AG08396 (cell line): Measurements from ENCODE around the gene SEPTIN8.
"Not testable (repeated sequence)": the region's sequence is repeated elsewhere in the genome, so short reads cannot be mapped to it uniquely, and the experiment has no call there.

Experiments
- DNase-seq: peaks from one replicate; pipeline ENCODE4 v3.0.0; 2012; ENCODE audit warnings: low spot score, mixed read lengths

Gene SEPTIN8

DNA sequence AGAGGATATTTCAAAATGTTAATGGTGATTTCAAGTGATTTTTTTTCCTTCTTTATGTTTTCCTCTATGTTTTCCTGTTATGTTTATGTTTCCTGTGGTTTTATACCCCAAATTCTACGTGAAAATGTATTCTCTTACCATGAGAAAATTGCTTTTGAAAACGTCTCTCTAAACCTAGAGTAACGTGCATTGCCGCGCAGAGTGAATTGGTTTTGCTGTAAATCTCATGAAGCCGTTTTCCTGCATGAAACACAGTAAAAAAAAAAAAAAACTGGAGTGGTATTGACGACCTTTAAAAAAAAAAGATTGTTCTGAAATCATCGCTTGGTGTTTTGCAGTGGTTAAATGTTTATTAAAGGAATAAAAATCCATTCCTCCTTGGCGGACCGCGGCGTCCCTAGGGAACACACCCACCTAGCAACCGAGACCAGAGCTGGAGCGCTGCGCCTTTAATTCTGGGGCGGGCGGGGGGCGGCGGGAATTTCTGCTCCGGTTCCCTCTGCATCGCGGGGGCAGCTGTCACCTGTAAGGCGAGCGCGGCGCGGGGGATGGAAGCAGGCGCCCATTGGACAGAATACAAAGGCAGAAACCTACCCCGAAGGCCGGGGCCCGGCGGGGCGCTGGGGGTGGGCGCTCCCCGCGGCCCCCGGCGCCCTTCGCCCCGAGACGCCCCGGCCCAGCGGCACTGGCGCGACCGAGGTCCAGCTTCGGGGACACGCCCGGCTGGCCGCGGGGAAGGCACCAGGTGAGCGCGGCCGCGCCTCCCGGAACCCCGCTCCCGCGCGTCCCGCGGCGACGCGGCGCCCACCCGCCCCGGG is 36.0 kb upstream of the SEPTIN8 start, which contains the start of gene SOWAHA:
TSS of gene SOWAHA (plus strand) at position 522 of the 818 bp plus-strand sequence. CDS start 320 bp downstream, outside the sequence.
- no peak for DNase-seq

DNA sequence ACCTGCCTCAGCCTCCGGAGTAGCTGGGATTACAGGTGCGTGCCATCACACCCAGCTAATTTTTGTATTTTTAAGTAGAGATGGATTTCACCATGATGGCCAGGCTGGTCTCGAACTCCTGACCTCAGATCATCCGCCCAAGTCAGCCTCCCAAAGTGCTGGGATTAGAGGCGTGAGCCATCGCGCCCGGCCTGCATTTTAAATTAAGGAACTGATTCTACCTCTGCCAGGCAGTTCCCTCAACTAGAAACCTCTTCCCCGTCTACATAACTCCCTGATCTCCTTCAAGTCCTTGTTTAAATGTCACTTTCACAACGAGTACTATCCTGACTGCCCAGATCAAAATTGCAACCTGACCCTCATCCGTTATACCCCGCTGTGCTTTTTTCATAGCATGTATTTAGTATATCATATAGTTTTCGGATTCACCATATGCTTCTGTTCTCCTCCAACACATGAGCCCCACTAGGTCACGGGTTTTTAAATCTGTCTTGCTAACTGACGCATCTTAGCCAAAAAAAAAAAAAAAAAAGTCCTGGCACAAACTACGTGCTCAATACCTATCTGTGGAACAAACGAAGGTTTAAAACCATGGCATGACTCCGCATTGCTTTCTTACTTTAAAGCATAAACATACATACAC is 35.2 kb upstream of the SEPTIN8 start:
- no peak for DNase-seq

DNA sequence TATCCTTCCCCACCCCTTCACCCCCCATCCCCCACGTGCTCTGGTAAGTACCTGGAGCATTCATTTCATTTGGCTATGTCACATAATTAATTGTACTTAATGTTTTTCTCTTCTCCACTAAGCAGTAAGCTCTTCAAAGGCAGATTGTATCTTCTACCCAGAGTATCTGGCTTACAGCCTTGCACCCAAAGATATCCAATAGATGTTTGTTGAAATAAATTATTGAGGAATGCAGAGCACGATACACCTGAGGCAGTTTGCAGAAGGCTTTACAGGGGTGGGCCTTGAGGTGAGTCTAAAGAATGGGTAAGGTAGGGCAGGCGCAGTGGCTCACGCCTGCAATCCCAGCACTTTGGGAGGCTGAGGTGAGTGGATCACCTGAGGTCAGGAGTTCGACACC is 33.6 kb upstream of the SEPTIN8 start:
- no peak for DNase-seq

DNA sequence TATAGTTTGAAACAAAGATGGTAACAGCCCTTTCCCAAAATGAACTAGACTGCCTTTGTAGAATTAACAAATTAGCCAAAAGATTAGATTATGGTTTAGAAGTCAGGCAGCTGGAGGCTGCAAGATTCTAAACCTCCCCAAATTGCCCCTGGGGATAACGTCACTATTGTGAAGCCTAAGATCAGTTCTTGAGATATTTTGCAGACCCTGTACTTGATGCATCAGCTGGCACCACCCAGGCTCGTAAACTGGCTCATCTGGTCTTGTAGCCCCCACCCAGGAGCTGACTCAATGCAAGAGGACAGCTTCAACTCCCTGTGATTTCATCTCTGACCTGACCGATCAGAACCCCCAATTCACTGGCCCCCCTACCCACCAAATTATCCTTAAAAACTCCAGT is 31.8 kb upstream of the SEPTIN8 start:
- DNase-seq = no peak

DNA sequence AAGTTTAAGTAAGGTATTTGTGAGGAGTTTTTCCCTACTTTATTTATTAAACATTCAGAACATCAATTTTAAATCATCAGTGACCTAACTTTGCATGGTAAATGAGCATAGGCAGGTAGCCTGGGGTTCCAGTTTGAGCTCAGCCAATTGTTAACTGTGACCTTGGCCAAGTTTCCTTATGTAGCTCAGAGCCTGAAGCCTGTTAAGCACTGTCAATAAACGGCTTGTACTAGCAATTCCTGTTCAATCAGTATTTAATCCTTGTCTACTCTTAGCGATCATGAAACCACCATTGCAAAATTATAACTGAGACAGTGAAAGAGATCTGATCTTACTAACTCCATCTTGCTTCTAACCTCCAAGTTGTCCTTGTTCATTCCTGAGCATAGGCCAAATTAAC is 31.4 kb upstream of the SEPTIN8 start:
- no peak for DNase-seq

DNA sequence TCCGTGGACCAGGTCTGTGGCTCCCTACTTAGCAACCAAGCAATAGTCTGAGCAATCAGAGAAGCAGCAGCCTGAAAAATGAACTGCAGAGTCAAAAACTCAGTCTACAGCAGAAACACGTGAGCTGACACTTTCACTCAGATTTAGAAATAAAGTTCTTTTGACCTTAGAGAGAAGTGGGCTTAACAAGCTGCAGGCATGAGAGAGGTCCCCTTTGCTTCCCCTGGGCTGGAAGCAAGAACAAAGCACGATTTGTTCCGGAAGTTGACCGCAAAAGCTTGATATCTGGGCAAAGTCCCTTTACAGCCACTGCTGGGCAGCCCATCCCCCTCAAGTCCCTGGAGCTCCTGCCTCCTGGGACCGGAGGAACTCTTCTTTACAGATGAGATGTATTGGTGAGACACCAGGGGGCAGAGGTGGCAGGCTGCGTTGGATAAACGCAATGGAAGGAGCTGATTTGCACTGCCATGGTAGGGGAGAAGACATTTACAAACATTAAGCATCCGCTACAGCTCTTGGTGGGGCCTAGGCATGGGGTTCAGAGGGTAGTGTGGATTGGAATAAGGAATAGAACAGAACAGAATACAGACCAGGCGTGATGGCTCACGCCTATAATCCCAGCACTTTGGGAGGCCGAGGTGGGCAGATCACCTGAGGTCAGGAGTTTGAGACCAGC is 30.3 kb upstream of the SEPTIN8 start:
- no peak for DNase-seq

DNA sequence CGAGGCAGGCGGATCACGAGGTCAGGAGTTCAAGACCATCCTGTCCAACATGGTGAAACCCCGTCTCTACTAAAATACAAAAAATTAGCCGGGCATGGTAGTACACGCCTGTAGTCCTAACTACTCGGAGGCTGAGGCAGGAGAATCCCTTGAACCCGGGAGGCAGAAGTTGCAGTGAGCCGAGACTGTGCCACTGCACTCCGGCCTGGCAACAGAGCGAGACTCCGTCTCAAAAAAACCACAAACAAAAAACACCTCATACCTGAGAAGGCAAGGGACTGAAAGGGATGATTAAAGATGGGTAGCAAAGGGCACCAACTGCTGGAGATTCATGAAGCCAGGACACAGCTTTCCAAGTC is 29.7 kb upstream of the SEPTIN8 start:
- not testable (repeated sequence) for DNase-seq

DNA sequence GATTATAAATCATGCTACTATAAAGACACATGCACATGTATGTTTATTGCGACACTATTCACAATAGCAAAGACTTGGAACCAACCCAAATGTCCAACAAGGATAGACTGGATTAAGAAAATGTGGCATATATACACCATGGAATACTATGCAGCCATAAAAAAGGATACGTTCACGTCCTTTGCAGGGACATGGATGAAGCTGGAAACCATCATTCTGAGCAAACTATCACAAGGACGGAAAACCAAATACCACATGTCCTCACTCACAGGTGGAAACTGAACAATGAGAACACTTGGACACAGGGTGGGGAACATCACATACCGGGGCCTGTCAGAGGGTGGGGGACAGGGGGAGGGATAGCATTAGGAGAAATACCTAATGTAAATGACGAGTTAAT is 28.8 kb upstream of the SEPTIN8 start:
- not testable (repeated sequence) for DNase-seq

DNA sequence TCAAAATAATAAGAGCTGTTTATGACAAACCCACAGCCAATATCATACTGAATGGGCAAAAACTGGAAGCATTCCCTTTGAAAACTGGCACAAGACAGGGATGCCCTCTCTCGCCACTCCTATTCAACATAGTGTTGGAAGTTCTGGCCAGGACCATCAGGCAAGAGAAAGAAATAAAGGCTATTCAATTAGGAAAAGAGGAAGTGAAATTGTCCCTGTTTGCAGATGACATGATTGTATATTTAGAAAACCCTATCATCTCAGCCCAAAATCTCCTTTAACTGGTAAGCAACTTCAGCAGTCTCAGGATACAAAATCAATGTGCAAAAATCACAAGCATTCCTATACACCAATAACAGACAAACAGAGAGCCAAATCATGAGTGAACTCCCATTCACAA is 27.2 kb upstream of the SEPTIN8 start:
- DNase-seq = not testable (repeated sequence)

DNA sequence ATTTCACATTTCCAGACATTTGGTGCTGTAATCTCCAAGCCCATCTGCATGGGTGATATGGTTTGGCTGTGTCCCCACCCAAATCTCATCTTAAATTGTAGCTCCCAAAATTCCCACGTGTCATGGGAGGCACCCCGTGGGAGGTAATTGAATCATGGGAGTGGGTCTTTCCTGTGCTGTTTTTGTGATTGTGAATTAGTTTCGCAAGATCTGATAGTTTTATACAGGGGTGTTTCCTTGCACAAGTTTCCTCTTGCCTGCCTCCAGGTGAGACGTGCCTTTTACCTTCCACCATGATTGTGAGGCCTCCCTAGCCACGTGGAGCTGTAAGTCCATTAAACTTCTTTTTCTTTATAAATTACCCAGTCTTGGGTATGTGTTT is 25.6 kb upstream of the SEPTIN8 start:
- not testable (repeated sequence) for DNase-seq

DNA sequence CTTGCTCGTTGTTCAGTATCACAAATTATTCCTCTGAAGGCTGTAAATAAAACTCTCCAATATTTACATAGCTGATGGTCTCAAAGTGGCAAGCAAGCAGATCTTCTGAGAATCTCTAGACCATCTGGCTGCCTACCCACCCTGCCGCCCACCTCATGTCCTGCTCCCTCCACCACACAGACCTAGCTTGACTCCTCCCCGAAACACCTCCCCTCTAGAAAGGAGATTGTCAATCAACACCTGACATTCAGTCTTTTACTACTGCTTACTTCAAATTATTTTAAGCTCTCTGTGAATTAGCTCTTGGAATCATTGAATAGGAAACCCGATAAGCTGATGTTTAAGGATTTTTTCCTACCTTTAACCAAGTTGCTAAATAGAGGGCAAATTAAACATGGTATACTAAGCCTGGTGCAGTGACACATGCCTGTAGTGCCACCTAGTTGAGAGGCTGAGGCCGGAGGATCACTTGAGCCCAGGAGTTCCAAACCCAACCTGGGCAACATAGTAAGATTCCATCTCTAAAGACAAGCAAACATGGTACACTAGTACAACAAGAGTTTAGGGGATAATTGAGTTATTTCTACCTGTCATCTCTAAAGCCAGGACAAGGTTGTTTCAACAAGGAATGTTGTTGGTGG is 25.1 kb upstream of the SEPTIN8 start:
- no peak for DNase-seq

DNA sequence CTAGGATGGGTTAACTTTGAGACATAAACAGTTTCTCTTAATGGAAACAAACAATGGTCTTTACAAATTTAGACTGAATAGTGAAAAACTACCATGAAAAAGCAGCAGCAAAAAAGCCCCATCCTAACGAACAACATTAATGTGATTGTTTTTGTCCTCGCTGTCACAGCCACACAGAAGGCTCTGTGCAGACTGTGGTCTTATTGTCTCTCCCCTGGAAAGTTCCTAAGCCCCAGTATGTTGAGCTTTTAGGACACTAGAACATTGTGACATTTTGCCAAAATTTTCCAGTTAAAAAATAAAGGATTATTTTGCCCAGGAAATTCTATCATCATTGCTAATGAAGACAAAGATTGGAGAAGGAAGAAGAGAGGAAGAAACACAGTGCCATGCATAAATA is 23.5 kb upstream of the SEPTIN8 start:
- DNase-seq = no peak

DNA sequence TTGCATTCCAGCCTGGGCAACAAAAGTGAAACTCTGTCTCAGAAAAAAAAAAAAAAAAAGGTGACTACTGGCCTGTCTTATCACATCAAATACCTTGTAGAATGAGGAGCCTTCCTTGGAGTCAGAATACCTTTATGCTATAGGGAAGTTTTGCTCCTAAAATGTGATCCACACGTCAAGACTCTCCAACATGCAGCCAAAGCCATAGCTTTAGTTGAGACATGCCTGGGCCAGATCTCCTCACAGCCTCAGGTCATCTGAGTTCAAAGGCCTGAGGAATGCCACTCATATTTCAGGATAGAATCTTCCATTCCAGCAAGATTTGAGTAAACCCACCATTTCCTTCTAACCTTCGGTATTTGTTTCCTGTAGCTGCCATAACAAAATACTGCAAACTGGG is 22.4 kb upstream of the SEPTIN8 start:
- no peak for DNase-seq

DNA sequence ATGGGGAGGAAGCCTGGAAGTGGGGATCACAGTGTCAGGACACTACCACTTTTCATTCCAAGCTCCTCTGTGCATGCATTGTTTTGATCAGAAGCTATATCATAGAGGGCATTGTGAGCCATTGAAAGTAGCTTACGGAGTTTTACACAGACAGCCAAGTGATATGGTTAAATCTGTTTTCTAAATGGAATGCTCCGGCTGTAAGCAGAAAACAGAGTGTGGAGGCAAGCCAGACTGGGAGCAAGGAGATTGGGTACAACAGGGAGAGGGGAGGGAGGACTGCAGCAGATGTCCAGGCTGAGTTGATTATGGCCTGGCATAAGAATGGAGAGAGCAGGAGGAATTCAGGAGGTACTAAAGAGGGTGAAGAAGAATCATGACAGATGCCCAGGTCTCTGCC is 20.6 kb upstream of the SEPTIN8 start:
- DNase-seq = no peak

DNA sequence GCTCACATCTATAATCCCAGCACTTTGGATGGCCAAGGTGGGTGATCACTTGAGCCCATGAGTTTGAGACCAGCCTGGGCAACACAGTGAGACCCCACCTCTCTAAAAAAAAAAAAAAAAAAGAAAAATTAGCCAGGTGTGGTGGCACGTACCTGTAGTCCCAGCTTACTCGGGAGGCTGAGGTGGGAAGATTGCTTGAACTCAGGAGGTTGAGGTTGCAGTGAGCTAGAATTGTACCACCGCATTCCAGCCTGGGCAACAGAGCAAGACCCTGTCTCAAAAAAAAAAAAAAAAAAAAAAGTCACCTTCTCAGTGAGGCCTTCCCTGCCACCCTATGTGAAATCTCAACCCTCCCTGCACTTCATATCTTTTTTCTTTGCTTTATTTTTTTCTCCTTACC is 14.0 kb upstream of the SEPTIN8 start:
- no peak for DNase-seq

DNA sequence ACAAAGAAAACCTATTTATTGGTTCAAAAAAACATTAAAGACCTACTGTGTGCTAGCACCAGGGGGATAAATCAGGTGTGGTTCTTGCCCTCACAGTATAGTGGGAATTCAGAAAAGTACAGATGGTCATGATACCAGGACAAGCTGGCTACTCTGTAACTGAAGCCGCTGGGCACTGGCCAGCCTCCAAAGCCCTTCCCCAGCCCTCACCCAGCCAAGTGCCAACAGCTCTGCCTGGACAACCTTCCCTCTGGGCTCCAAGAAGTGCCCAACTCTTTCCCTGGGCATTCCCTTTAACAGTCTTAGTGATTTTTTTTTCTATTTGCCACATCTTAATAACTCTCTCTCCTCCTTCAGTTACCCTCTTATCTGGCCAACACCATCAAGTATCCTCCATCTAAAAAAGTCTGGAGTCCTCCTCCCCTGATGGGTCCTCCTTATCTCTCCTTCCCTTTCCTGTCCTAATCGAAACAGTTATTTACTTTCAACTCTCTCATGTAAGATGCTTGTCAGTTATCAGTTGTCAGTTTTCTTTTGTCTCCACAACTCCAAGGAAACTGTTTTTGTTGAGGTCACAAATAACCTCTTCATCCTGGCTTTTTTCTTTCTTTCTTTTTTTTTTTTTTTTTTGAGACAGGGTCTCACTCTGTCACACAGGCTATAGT is 13.3 kb upstream of the SEPTIN8 start:
- no peak for DNase-seq

DNA sequence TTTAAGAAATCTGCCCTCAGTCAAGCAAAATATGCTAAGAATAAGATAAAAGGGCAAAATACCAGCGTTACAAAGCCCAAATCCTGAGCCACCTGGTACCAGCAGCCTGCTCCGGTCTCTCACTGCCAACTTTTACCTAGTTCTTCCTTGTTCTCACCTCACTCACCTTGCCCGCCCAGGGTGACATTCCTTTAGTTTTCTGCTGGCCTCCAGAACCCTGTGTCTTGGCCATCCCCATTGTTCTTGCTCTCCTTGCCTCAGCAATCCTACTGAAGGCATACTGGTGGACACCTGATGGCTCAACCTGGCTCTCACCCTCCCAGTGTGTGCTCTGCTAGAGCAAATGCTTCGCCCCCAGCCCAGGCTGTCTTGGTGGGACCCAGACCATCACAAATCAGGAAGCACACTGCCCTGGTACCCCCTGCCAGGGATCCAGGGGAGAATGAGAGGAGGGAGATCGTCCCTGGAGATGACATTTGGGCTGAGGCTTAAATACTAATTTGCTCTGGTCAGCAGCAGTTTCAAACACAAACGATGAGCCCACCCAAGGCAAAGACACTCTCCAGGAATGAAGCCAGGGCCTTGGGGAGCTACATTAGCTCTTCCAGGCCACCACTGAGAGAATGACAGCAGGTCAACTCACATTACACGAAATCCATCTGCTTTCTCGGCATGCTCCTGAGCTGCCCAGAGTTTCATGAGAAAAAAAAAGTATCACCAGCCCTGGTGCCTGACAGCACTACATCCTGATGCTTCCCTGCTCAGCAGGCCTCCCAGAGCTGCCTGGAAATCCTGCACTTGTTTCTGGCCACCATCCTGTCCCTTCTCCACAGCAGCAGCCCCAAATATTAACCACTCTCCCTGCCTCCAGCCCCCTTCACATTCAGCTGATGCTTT is 12.2 kb upstream of the SEPTIN8 start:
- DNase-seq = no peak

DNA sequence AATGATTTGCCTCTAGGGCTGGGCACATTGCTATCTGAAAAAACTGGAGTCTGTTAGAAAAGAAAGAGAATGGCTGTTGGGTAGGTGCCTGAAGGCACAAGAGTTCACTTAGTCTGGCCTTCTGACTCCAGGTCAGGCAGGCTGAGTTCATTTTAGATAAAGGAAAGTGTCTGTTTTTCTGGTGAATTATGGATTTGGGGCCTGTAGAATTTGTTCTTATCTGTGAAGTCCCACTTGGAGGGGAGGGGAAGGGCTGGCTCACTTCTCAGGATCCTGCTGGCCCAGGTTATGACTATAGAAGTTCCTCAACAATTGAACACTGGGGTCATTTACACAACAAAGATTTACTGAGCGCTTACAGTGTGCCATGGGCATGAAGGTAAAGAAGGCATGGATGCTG is 11.5 kb upstream of the SEPTIN8 start:
- no peak for DNase-seq

DNA sequence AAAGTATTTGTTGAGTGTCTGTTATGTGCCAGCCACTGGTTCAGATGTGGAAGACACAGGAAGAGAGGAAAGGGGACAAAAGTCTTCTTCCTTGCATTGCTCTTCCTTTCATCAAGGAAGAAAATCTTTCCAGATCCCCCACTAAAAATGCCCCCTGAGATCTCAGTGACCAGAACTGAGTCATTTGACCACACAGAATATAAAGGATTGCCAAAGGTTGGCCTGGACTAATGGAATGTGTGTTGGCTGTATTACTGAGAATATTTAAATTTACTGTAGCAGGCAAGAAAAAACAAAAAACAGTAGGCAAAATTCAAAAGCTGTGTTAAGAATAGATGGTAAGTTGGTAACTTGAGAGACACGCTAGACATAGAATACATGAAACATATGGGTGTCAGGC is 10.0 kb upstream of the SEPTIN8 start:
- peak; percentile 63 for DNase-seq

DNA sequence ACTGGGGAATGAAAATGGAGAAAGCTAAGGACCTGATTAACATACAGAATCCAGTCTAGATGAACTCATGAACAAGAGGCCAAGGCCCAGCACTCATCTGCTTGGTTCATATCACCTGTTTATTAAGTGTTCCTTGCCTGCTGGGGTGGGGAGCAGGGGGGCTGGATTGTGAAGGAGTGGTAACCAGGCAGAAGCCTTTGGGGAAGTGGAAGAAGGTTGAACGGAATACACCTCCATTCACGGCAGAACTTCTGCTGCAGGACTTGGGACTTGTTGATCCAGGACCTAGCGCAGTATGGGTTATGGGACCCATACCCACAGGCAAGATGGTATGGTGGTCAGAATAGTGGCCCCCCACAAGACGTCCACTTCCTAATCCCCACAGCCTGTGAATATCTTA is 8.8 kb upstream of the SEPTIN8 start:
- no peak for DNase-seq

DNA sequence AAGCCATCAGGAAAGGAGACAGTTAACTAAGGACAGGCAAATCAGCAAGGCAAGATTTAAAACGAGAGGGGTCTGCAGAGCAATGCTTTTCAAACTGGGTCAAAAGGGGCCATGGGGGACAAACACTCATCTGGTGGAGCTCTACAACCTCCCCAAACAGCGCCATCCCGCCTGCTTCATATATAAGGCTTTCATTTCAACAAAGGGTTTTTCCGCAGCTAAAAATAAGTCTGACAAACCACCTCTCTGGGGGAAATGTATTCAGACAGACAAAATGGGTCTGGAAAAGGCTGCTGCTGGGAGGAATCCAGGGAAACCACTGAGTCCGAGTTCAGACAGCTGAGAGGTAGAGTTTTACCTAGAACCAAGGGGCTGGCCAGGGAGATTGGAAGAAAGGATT is 8.3 kb upstream of the SEPTIN8 start:
- no peak for DNase-seq
